ENCODE measurements around the gene TOP3B. TPM values are rescaled to one million over a fixed set of nuclear protein-coding genes. Genes with fewer than 3 reads are reported as not detected.
A peak's percentile ranks its signal among the peaks of the same experiment; 100 is the strongest.

TOP3B gene
- polyA plus RNA-seq, 3 donors = 9.0 to 31.9 (median 9.5) TPM

GRCh38 chr22:21995660-21996059 is 13.1 kb upstream of the TOP3B start:
- no peak for TF ChIP-seq CTCF (IDR thresholded peaks at IDR 0.05)
- no peaks in the 10 kb centered on the region for H3K9me3 ChIP-seq (replicated peaks in 1 of 2; ENCODE audit: control insufficient read depth in 1 of 2, insufficient read depth in 1 of 2, low read length in 2 of 2)
- Mint-ChIP-seq H3K27me3 (ENCODE audit: low read depth in 3 of 3) (peaks cover 2 to 10% (median 2%) of the 10 kb centered on the region in 3 donors), H3K4me3 (no peak overlapping the region), H3K36me3 (no peaks in the 10 kb centered on the region), H3K4me1 (no peaks in the 10 kb centered on the region), H3K9me3 (peaks cover 0 to 2% (median 0%) of the 10 kb centered on the region in 7 donors), H3K27ac (peak overlapping the region in 1 of 7 donors; percentile 21)
- no peak overlapping the region for H3K9ac ChIP-seq (ENCODE audit: insufficient read depth, low read length, poor library complexity, severe bottlenecking)
- no peaks in the 10 kb centered on the region for H3K79me2 ChIP-seq (ENCODE audit: insufficient read depth, low read length)
- intact Hi-C loops (cut with micrococcal nuclease) = no loop called here
- no peak for DNase-seq
- no peak overlapping the region for H3K4me3 ChIP-seq (replicated peaks in 1 of 3; ENCODE audit: low read depth in 2 of 3, low read length in 3 of 3)
- H3K36me3 ChIP-seq (replicated peaks in 1 of 2; ENCODE audit: control insufficient read depth in 1 of 2, insufficient read depth in 2 of 2, low read length in 2 of 2) = no peaks in the 10 kb centered on the region
- H4K20me1 ChIP-seq (ENCODE audit: insufficient read depth, low read length) = no peaks in the 10 kb centered on the region
- H3K4me2 ChIP-seq (replicated peaks; ENCODE audit: extremely low read depth, low read length, poor library complexity, severe bottlenecking) = no peak overlapping the region
- no peaks in the 10 kb centered on the region for H3K27me3 ChIP-seq (ENCODE audit: control insufficient read depth in 2 of 2, insufficient read depth in 2 of 2, low read length in 2 of 2)
- WGBS (ENCODE audit: insufficient coverage) = 100% methylated on average over 3 of the region's 3 CpGs
- H3K27ac ChIP-seq (ENCODE audit: low read depth in 1 of 2, low read length in 2 of 2) = no peak overlapping the region
- peak overlapping the region; percentile 5 for H2AFZ ChIP-seq (ENCODE audit: insufficient read depth, low read depth, low read length, poor library complexity, severe bottlenecking)
- no peaks in the 10 kb centered on the region for H3K4me1 ChIP-seq (ENCODE audit: control insufficient read depth in 1 of 2, insufficient read depth in 2 of 2, low read length in 2 of 2)

GRCh38 chr22:21994881-21995444 is 12.4 kb upstream of the TOP3B start:
- Histone ChIP-seq H4K20me1 (ENCODE audit: insufficient read depth, low read length) (no peaks in the 10 kb centered on the region), H2AFZ (ENCODE audit: insufficient read depth, low read depth, low read length, poor library complexity, severe bottlenecking) (peak overlapping the region; percentile 41), H3K79me2 (ENCODE audit: insufficient read depth, low read length) (no peaks in the 10 kb centered on the region), H3K27ac (ENCODE audit: low read depth in 1 of 2, low read length in 2 of 2) (no peak overlapping the region), H3K36me3 (replicated peaks in 1 of 2; ENCODE audit: control insufficient read depth in 1 of 2, insufficient read depth in 2 of 2, low read length in 2 of 2) (no peaks in the 10 kb centered on the region), H3K4me3 (replicated peaks in 1 of 3; ENCODE audit: low read depth in 2 of 3, low read length in 3 of 3) (no peak overlapping the region), H3K9me3 (replicated peaks in 1 of 2; ENCODE audit: control insufficient read depth in 1 of 2, insufficient read depth in 1 of 2, low read length in 2 of 2) (no peaks in the 10 kb centered on the region), H3K27me3 (ENCODE audit: control insufficient read depth in 2 of 2, insufficient read depth in 2 of 2, low read length in 2 of 2) (no peaks in the 10 kb centered on the region), H3K4me2 (replicated peaks; ENCODE audit: extremely low read depth, low read length, poor library complexity, severe bottlenecking) (no peak overlapping the region), H3K4me1 (ENCODE audit: control insufficient read depth in 1 of 2, insufficient read depth in 2 of 2, low read length in 2 of 2) (no peaks in the 10 kb centered on the region), H3K9ac (ENCODE audit: insufficient read depth, low read length, poor library complexity, severe bottlenecking) (no peak overlapping the region)
- no peak for TF ChIP-seq CTCF (IDR thresholded peaks at IDR 0.05)
- intact Hi-C loops (cut with micrococcal nuclease) = no loop called here
- no peak overlapping the region for H3K4me3 Mint-ChIP-seq
- H3K27me3 Mint-ChIP-seq (ENCODE audit: low read depth in 3 of 3) = peaks cover 2 to 10% (median 2%) of the 10 kb centered on the region in 3 donors
- no peaks in the 10 kb centered on the region for H3K4me1 Mint-ChIP-seq
- no peaks in the 10 kb centered on the region for H3K36me3 Mint-ChIP-seq
- H3K9me3 Mint-ChIP-seq = peaks cover 0 to 2% (median 0%) of the 10 kb centered on the region in 7 donors
- no peak for DNase-seq
- H3K27ac Mint-ChIP-seq = no peak overlapping the region
- 90% methylated on average over 3 of the region's 3 CpGs for WGBS (ENCODE audit: insufficient coverage)
